ENCODE results near the gene PRLH. TPM values are rescaled to one million over a fixed set of nuclear protein-coding genes. Genes with fewer than 3 reads are reported as not detected.

The PRLH gene
- total and polyA plus RNA-seq, 4 donors = not detected

- no peak overlapping the region for H3K27ac ChIP-seq (ENCODE audit: low read depth in 1 of 2, low read length in 2 of 2)
- H3K27me3 ChIP-seq (ENCODE audit: control insufficient read depth in 4 of 4, insufficient read depth in 4 of 4, low read length in 3 of 4) = no peaks in the 10 kb centered on the region
- no peak overlapping the region for H3K9ac ChIP-seq (ENCODE audit: low read depth in 1 of 2, low read length in 2 of 2)
- H3K4me1 ChIP-seq (ENCODE audit: control insufficient read depth in 4 of 4, insufficient read depth in 4 of 4, low read length in 3 of 4) = peaks cover 6 to 24% (median 16%) of the 10 kb centered on the region in 4 donors
- peaks cover 5 to 19% (median 14%) of the 10 kb centered on the region in 4 donors for H3K36me3 ChIP-seq (ENCODE audit: control insufficient read depth in 4 of 4, insufficient read depth in 3 of 4, low read depth in 1 of 4, low read length in 3 of 4)
- WGBS = 92% methylated on average over 9 of the region's 9 CpGs
- DNase-seq (ENCODE audit: low spot score) = no peak
- no peak for TF ChIP-seq SP1 (IDR thresholded peaks at IDR 0.05)
- TF ChIP-seq RXRA (IDR thresholded peaks at IDR 0.05) = no peak
- no peak for TF ChIP-seq YY1 (IDR thresholded peaks at IDR 0.05)
- no peaks in the 10 kb centered on the region for H3K9me3 ChIP-seq (ENCODE audit: control insufficient read depth in 4 of 4, low read length in 3 of 4)
- H3K4me3 ChIP-seq (ENCODE audit: low read depth in 1 of 3, low read length in 3 of 3) = no peak overlapping the region
These were observed 10.6 kb downstream of the PRLH start for GRCh38 chr2:237576974-237577373.

DNA sequence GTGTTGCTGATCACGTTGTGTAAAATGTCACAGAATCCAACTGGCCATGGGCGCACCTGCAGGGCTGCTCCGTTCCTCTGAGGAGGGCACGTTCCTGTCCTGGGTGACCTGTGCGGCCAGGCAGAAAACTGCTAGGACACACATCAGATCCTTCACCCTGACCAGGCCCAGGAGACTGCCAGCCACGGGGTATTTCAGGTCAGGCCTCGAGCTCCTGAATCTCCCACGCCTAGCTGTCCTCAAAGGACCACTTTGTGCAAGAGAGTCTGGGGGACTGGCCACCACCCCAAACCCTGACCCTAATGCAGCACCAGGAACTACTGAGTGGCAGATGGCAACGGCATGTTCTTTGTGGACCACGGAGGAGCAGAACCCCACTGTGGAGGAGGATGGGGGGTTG, 11.1 kb downstream of the PRLH start:
- no peak overlapping the region for H3K27ac ChIP-seq (ENCODE audit: low read depth in 1 of 2, low read length in 2 of 2)
- H3K4me1 ChIP-seq (ENCODE audit: control insufficient read depth in 4 of 4, insufficient read depth in 4 of 4, low read length in 3 of 4) = peaks cover 4 to 24% (median 16%) of the 10 kb centered on the region in 4 donors
- 95% methylated on average over 10 of the region's 10 CpGs for WGBS
- no peak overlapping the region for H3K9ac ChIP-seq (ENCODE audit: low read depth in 1 of 2, low read length in 2 of 2)
- H3K9me3 ChIP-seq (ENCODE audit: control insufficient read depth in 4 of 4, low read length in 3 of 4) = no peaks in the 10 kb centered on the region
- no peak for DNase-seq (ENCODE audit: low spot score)
- H3K36me3 ChIP-seq (ENCODE audit: control insufficient read depth in 4 of 4, insufficient read depth in 3 of 4, low read depth in 1 of 4, low read length in 3 of 4) = peaks cover 5 to 19% (median 14%) of the 10 kb centered on the region in 4 donors
- TF ChIP-seq HNF4A (conservative IDR thresholded peaks at IDR 0.05) (no peak), TAF1 (conservative IDR thresholded peaks at IDR 0.05) (no peak), JUND (IDR thresholded peaks at IDR 0.05) (no peak)
- H3K4me3 ChIP-seq (ENCODE audit: low read depth in 1 of 3, low read length in 3 of 3) = no peak overlapping the region
- no peaks in the 10 kb centered on the region for H3K27me3 ChIP-seq (ENCODE audit: control insufficient read depth in 4 of 4, insufficient read depth in 4 of 4, low read length in 3 of 4)

DNA sequence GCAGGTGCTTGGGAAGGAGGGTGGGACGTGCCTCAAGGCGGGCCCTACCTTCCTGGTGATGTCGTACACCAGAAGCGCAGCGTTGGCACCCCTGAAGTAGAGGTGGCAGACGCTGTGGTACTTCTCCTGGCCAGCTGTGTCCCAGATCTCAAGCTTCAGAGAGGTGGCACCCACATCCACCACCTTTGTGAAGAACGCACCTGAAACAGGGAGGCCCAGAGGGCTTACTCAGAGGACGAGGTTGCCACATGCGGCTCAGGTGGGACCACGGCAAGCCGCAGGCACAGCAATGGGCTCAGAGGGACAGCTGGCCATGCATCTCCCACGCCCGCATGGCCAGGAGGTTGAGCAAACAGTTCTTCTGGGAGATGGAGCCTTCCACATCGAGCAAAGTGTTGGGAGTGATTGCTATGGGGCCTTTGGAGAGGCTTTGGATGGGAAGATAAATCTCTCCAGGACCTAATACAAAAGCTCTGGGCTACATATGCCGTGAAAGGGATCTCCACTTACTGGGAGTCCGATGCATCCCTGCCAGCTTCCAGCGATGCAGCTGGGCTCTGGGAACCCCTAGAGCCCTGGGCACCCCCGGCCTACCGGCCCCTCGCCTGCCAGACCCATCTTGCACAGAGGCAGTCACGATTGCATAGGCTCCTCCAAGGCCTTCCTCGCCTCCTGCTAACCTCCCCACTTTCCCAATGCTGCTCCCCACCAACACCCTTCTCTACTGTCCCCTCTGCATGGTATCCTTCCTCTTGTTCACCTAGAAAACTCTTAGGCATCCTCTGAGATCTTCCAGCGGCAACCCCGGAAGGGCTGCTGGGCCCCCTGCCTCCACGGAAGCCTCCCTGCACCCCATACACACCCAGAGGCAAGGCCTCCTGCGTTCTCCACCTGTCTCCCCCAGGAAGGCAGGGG, 11.8 kb downstream of the PRLH start:
- Histone ChIP-seq H3K27ac (ENCODE audit: low read depth in 1 of 2, low read length in 2 of 2) (no peak overlapping the region), H3K9me3 (ENCODE audit: control insufficient read depth in 4 of 4, low read length in 3 of 4) (no peaks in the 10 kb centered on the region), H3K27me3 (ENCODE audit: control insufficient read depth in 4 of 4, insufficient read depth in 4 of 4, low read length in 3 of 4) (no peaks in the 10 kb centered on the region), H3K4me1 (ENCODE audit: control insufficient read depth in 4 of 4, insufficient read depth in 4 of 4, low read length in 3 of 4) (peaks cover 0 to 22% (median 17%) of the 10 kb centered on the region in 4 donors), H3K4me3 (ENCODE audit: low read depth in 1 of 3, low read length in 3 of 3) (no peak overlapping the region), H3K36me3 (ENCODE audit: control insufficient read depth in 4 of 4, insufficient read depth in 3 of 4, low read depth in 1 of 4, low read length in 3 of 4) (peaks cover 5 to 19% (median 14%) of the 10 kb centered on the region in 4 donors), H3K9ac (ENCODE audit: low read depth in 1 of 2, low read length in 2 of 2) (no peak overlapping the region)
- DNase-seq (ENCODE audit: low spot score) = no peak
- 93% methylated on average over 26 of the region's 26 CpGs for WGBS
- TF ChIP-seq, protein P1, sequence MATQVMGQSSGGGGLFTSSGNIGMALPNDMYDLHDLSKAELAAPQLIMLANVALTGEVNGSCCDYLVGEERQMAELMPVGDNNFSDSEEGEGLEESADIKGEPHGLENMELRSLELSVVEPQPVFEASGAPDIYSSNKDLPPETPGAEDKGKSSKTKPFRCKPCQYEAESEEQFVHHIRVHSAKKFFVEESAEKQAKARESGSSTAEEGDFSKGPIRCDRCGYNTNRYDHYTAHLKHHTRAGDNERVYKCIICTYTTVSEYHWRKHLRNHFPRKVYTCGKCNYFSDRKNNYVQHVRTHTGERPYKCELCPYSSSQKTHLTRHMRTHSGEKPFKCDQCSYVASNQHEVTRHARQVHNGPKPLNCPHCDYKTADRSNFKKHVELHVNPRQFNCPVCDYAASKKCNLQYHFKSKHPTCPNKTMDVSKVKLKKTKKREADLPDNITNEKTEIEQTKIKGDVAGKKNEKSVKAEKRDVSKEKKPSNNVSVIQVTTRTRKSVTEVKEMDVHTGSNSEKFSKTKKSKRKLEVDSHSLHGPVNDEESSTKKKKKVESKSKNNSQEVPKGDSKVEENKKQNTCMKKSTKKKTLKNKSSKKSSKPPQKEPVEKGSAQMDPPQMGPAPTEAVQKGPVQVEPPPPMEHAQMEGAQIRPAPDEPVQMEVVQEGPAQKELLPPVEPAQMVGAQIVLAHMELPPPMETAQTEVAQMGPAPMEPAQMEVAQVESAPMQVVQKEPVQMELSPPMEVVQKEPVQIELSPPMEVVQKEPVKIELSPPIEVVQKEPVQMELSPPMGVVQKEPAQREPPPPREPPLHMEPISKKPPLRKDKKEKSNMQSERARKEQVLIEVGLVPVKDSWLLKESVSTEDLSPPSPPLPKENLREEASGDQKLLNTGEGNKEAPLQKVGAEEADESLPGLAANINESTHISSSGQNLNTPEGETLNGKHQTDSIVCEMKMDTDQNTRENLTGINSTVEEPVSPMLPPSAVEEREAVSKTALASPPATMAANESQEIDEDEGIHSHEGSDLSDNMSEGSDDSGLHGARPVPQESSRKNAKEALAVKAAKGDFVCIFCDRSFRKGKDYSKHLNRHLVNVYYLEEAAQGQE (IDR thresholded peaks at IDR 0.05) = no peak
- TF ChIP-seq SP1 (IDR thresholded peaks at IDR 0.05) (no peak), MAX (IDR thresholded peaks at IDR 0.05) (no peak)

All from liver (tissue), 9 donors.